H9 (cell line): Measurements from ENCODE around the gene HS2ST1. TPM values are rescaled to one million over a fixed set of nuclear protein-coding genes. Genes with fewer than 3 reads are reported as not detected.

Experiments used
- DNase-seq: peaks from one replicate; pipeline ENCODE4 v3.0.0-alpha.2; 2017
- H2AFZ ChIP-seq: one replicate; pipeline ENCODE4 v1.6.1; 2013; ENCODE audit warnings: mild to moderate bottlenecking, low read length, control low read depth, moderate library complexity
- H2AK5ac ChIP-seq: 2 replicates; pipeline ENCODE4 v1.6.1; 2013; ENCODE audit warnings: low read length, control low read depth, mixed read lengths; ENCODE audit not compliant: insufficient read length
- H2BK120ac ChIP-seq: one replicate; pipeline ENCODE4 v1.6.1; 2013; ENCODE audit warnings: low read depth, mild to moderate bottlenecking, low read length, control low read depth, inconsistent platforms; ENCODE audit not compliant: poor library complexity, severe bottlenecking
- H2BK12ac ChIP-seq: 2 replicates; pipeline ENCODE4 v1.6.1; 2013; ENCODE audit warnings: low read length, control low read depth, mixed read lengths, low read depth; ENCODE audit not compliant: insufficient read length
- H2BK15ac ChIP-seq: 2 replicates; pipeline ENCODE4 v1.6.1; 2013; ENCODE audit warnings: low read depth, low read length, control low read depth
- H2BK20ac ChIP-seq: one replicate; pipeline ENCODE4 v1.6.1; 2013; ENCODE audit warnings: low read depth, mild to moderate bottlenecking, low read length, control low read depth, inconsistent platforms; ENCODE audit not compliant: poor library complexity, severe bottlenecking
- H2BK5ac ChIP-seq: 2 replicates; pipeline ENCODE4 v1.6.1; 2013; ENCODE audit warnings: low read length, control low read depth, mixed read lengths; ENCODE audit not compliant: insufficient read length
- H3K14ac ChIP-seq: 2 replicates; pipeline ENCODE4 v1.6.1; 2013; ENCODE audit warnings: low read length, control low read depth; ENCODE audit not compliant: insufficient read depth
- H3K18ac ChIP-seq: 2 replicates; pipeline ENCODE4 v1.6.1; 2013; ENCODE audit warnings: low read depth, mild to moderate bottlenecking, mixed read lengths, low read length, control low read depth; ENCODE audit not compliant: insufficient read length
- H3K23ac ChIP-seq: 2 replicates; pipeline ENCODE4 v1.6.1; 2013; ENCODE audit warnings: low read length, control low read depth, mixed read lengths, low read depth; ENCODE audit not compliant: insufficient read length
- H3K23me2 ChIP-seq: 2 replicates; pipeline ENCODE4 v1.6.1; 2013; ENCODE audit warnings: low read depth, mild to moderate bottlenecking, mixed read lengths, low read length, control low read depth; ENCODE audit not compliant: insufficient read length, poor library complexity, severe bottlenecking
- H3K27ac ChIP-seq: 2 replicates; pipeline ENCODE4 v1.5.1; 2013; ENCODE audit warnings: low read length, control low read depth, mixed read lengths, low read depth; ENCODE audit not compliant: insufficient read length
- H3K27me3 ChIP-seq: 2 replicates; pipeline ENCODE4 v1.6.1; 2013; ENCODE audit warnings: low read length, control low read depth, inconsistent platforms; ENCODE audit not compliant: insufficient read depth
- H3K4ac ChIP-seq: 2 replicates; pipeline ENCODE4 v1.6.1; 2013; ENCODE audit warnings: low read depth, mild to moderate bottlenecking, control low read depth, inconsistent platforms, low read length, moderate library complexity
- H3K4me1 ChIP-seq: 2 replicates; pipeline ENCODE4 v1.6.1; 2013; ENCODE audit warnings: low read length, control low read depth, inconsistent platforms; ENCODE audit not compliant: insufficient read depth
- H3K4me2 ChIP-seq: 2 replicates; pipeline ENCODE4 v1.6.1; 2013; ENCODE audit warnings: low read length, control low read depth, mixed read lengths; ENCODE audit not compliant: insufficient read length, insufficient read depth
- H3K56ac ChIP-seq: 2 replicates; pipeline ENCODE4 v1.6.1; 2013; ENCODE audit warnings: low read depth, mild to moderate bottlenecking, mixed read lengths, low read length, control low read depth; ENCODE audit not compliant: insufficient read length
- H3K79me1 ChIP-seq: 2 replicates; pipeline ENCODE4 v1.6.1; 2013; ENCODE audit warnings: low read depth, mild to moderate bottlenecking, moderate library complexity, low read length, control low read depth, inconsistent platforms; ENCODE audit not compliant: insufficient read depth, poor library complexity, severe bottlenecking
- H3K79me2 ChIP-seq: 2 replicates; pipeline ENCODE4 v1.6.1; 2013; ENCODE audit warnings: low read length, control low read depth, inconsistent platforms; ENCODE audit not compliant: insufficient read depth
- H3K9ac ChIP-seq: 2 replicates; pipeline ENCODE4 v1.6.1; 2013; ENCODE audit warnings: low read length, control low read depth, mixed read lengths; ENCODE audit not compliant: insufficient read length; ENCODE audit errors: extremely low read depth
- H3K9me3 ChIP-seq: one replicate; pipeline ENCODE4 v1.6.1; 2013; ENCODE audit warnings: low read depth, low read length, inconsistent platforms; ENCODE audit not compliant: control insufficient read depth
- H3T11ph ChIP-seq: one replicate; pipeline ENCODE4 v1.6.1; 2013; ENCODE audit warnings: mild to moderate bottlenecking, low read length, control low read depth, inconsistent platforms
- H4K20me1 ChIP-seq: one replicate; pipeline ENCODE4 v1.6.1; 2013; ENCODE audit not compliant: control insufficient read depth, insufficient read length, insufficient read depth
- H4K5ac ChIP-seq: 2 replicates; pipeline ENCODE4 v1.6.1; 2013; ENCODE audit warnings: low read depth, mild to moderate bottlenecking, mixed read lengths, low read length, control low read depth; ENCODE audit not compliant: insufficient read length
- H4K8ac ChIP-seq: replicated peaks from 2 replicates; pipeline ENCODE4 v1.6.1; 2013; ENCODE audit warnings: low read length, control low read depth, mixed read lengths, low read depth; ENCODE audit not compliant: insufficient read length
- H4K91ac ChIP-seq: 2 replicates; pipeline ENCODE4 v1.6.1; 2013; ENCODE audit warnings: low read depth, mild to moderate bottlenecking, moderate library complexity, mixed read lengths, low read length, control low read depth; ENCODE audit not compliant: insufficient read length
- H3K27ac Mint-ChIP-seq, 3 experiments: 2 replicates in 2 of 3; 3 replicates in 1 of 3; pipeline ENCODE4 v1.8.0; 2020 to 2021; ENCODE audit warnings: mixed read lengths in 3 of 3, mild to moderate bottlenecking in 1 of 3, moderate library complexity in 1 of 3
- H3K27me3 Mint-ChIP-seq: 2 replicates; pipeline ENCODE4 v1.8.0; 2021; ENCODE audit warnings: low read depth, mild to moderate bottlenecking, moderate library complexity, mixed read lengths
- H3K36me3 Mint-ChIP-seq, 3 experiments: 2 replicates in 2 of 3; 3 replicates in 1 of 3; pipeline ENCODE4 v1.8.0; 2020 to 2021; ENCODE audit warnings: low read depth in 3 of 3, mixed read lengths in 3 of 3; ENCODE audit not compliant: insufficient read depth in 1 of 3
- H3K4me1 Mint-ChIP-seq, 2 experiments: 2 replicates each; pipeline ENCODE4 v1.8.0; 2020; ENCODE audit warnings: mixed read lengths in 2 of 2
- H3K4me3 Mint-ChIP-seq, 2 experiments: 2 replicates in 1 of 2; 3 replicates in 1 of 2; pipeline ENCODE4 v1.8.0; 2020 to 2021; ENCODE audit warnings: mild to moderate bottlenecking in 2 of 2, mixed read lengths in 2 of 2, moderate library complexity in 1 of 2
- H3K9me3 Mint-ChIP-seq, 2 experiments: 2 replicates in 1 of 2; 3 replicates in 1 of 2; pipeline ENCODE4 v1.8.0; 2020; ENCODE audit warnings: mild to moderate bottlenecking in 2 of 2, mixed read lengths in 2 of 2, moderate library complexity in 1 of 2
- total RNA-seq: library from RNA; stranded (reverse); gene quantifications from 2 replicates; pipeline ENCODE4 v1.2.1, GENCODE V29; 2021
- TF ChIP-seq, protein P1 (sequence below): fragments of 200-600 bp; sonication (generic); conservative IDR thresholded peaks from 3 replicates; pipeline ENCODE4 v1.8.0; 2021; ENCODE audit warnings: antibody characterized with exemption, mild to moderate bottlenecking

Gene HS2ST1
- total RNA-seq, 1 experiment from 2014 or later: 20.1 TPM

DNA sequence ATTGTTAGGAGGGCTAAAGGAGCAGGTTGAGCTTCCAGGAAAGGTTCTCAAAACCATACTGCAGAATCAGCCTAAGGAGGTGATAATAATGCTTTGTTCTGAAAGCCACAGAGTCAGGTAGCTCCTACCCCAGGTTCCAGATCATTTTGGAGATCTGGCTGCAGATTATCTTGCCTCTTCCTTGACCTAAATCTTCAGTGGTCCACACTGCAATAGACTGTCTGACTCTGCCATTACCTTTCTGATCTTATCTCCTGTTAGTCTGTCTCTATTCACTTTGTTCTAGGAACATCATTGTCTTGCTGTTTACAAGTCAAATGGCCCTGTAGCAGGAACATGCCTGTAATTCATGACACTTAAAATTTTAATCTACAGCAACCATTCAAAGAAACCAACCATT lies 73.0 kb downstream of the HS2ST1 start:
- H2AK5ac ChIP-seq: no peak overlapping the region
- no peak overlapping the region for H2BK20ac ChIP-seq
- H3K23me2 ChIP-seq: no peaks in the 10 kb centered on the region
- no peak overlapping the region for H3K56ac ChIP-seq
- H3K23ac ChIP-seq: no peak overlapping the region
- no peaks in the 10 kb centered on the region for H3K4me1 ChIP-seq
- H3K18ac ChIP-seq: no peak overlapping the region
- H3K9ac ChIP-seq: no peak overlapping the region
- no peak overlapping the region for H3T11ph ChIP-seq
- H4K20me1 ChIP-seq: no peaks in the 10 kb centered on the region
- H3K27me3 ChIP-seq: no peaks in the 10 kb centered on the region
- H2BK120ac ChIP-seq: no peak overlapping the region
- H3K14ac ChIP-seq: no peak overlapping the region
- H3K4me1 Mint-ChIP-seq: peaks cover 9 to 14% of the 10 kb centered on the region in 2 experiments
- peak overlapping the region in 1 of 3 experiments; percentile 73; a peak in 1 of 7 replicates for H3K27ac Mint-ChIP-seq
- peaks cover 0 to 6% (median 0%) of the 10 kb centered on the region in 3 experiments; a peak in 5 of 7 replicates for H3K36me3 Mint-ChIP-seq
- H3K9me3 ChIP-seq: no peaks in the 10 kb centered on the region
- H2BK12ac ChIP-seq: no peak overlapping the region
- no peak overlapping the region for H3K4me3 Mint-ChIP-seq
- no peak overlapping the region for H3K4me2 ChIP-seq
- no peak overlapping the region for H2BK5ac ChIP-seq
- no peaks in the 10 kb centered on the region; a peak in 1 of 5 replicates for H3K9me3 Mint-ChIP-seq
- no peak overlapping the region for H3K4ac ChIP-seq
- no peak overlapping the region for H4K91ac ChIP-seq
- no peak overlapping the region for H2BK15ac ChIP-seq
- no peaks in the 10 kb centered on the region for H3K27me3 Mint-ChIP-seq
- no peak overlapping the region for H4K8ac ChIP-seq
- TF ChIP-seq, protein P1, sequence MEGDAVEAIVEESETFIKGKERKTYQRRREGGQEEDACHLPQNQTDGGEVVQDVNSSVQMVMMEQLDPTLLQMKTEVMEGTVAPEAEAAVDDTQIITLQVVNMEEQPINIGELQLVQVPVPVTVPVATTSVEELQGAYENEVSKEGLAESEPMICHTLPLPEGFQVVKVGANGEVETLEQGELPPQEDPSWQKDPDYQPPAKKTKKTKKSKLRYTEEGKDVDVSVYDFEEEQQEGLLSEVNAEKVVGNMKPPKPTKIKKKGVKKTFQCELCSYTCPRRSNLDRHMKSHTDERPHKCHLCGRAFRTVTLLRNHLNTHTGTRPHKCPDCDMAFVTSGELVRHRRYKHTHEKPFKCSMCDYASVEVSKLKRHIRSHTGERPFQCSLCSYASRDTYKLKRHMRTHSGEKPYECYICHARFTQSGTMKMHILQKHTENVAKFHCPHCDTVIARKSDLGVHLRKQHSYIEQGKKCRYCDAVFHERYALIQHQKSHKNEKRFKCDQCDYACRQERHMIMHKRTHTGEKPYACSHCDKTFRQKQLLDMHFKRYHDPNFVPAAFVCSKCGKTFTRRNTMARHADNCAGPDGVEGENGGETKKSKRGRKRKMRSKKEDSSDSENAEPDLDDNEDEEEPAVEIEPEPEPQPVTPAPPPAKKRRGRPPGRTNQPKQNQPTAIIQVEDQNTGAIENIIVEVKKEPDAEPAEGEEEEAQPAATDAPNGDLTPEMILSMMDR: no peak
- H3K27ac ChIP-seq: no peak overlapping the region
- no peaks in the 10 kb centered on the region for H3K79me1 ChIP-seq
- no peaks in the 10 kb centered on the region; the same call in 1 of the 2 replicates for H3K79me2 ChIP-seq
- no peak for DNase-seq
- no peak overlapping the region for H4K5ac ChIP-seq
- H2AFZ ChIP-seq: no peak overlapping the region
